GM23338 (cell line): Measurements from ENCODE around the gene HIVEP3.

Experiments used
- CTCF ChIP-seq, 2 experiments: fragments of 200-600 bp in 1 of 2; sonication (generic) in 1 of 2; conservative IDR thresholded peaks; 2 replicates each; pipeline versions ENCODE4 v1.5.1 to v1.6.1; 2016 to 2017; ENCODE audit warnings: antibody characterized with exemption in 2 of 2, low read depth in 2 of 2, mild to moderate bottlenecking in 2 of 2, moderate library complexity in 1 of 2
- EZH2 ChIP-seq: fragments of 200-600 bp; sonication (generic); IDR thresholded peaks from one replicate; pipeline ENCODE4 v1.8.0; 2017; ENCODE audit warnings: antibody characterized with exemption, mild to moderate bottlenecking, low read depth; ENCODE audit not compliant: unreplicated experiment
- EZH2phosphoT487 ChIP-seq: fragments of 200-600 bp; sonication (generic); IDR thresholded peaks from one replicate; pipeline ENCODE4 v1.8.1; 2018; ENCODE audit warnings: antibody characterized with exemption; ENCODE audit not compliant: unreplicated experiment
- POLR2AphosphoS5 ChIP-seq: IDR thresholded peaks from 2 replicates; pipeline ENCODE4 v1.6.1; 2016; ENCODE audit warnings: antibody characterized with exemption, low read depth
- REST ChIP-seq: IDR thresholded peaks from one replicate; pipeline ENCODE4 v1.6.1; 2018; ENCODE audit warnings: antibody characterized with exemption; ENCODE audit not compliant: unreplicated experiment
- ZNF114 ChIP-seq: fragments of 250-450 bp; sonication (Bioruptor Pico); IDR thresholded peaks from 2 replicates; pipeline ENCODE4 v1.5.0; 2020; ENCODE audit warnings: mild to moderate bottlenecking, moderate library complexity
- ZNF331 ChIP-seq: fragments of 250-450 bp; sonication (Bioruptor Pico); IDR thresholded peaks from 2 replicates; pipeline ENCODE4 v1.5.0; 2020; ENCODE audit warnings: low read depth, mild to moderate bottlenecking, moderate library complexity

- no peak for TF ChIP-seq CTCF (conservative IDR thresholded peaks at IDR 0.05; ENCODE audit: low read depth in 2 of 2)
- TF ChIP-seq ZNF331 (CRISPR knock-in tag), result no peak
- no peak for TF ChIP-seq ZNF114
- no peak for TF ChIP-seq EZH2
- TF ChIP-seq EZH2phosphoT487, result no peak
- TF ChIP-seq POLR2AphosphoS5, result no peak
- TF ChIP-seq REST, result no peak
Measured at GRCh38 chr1:41502912-41503311, 415.8 kb downstream of the HIVEP3 start.
